ENCODE results near the gene UNC5C. TPM values are rescaled to one million over a fixed set of nuclear protein-coding genes. Genes with fewer than 3 reads are reported as not detected.

UNC5C gene
- 10 to 100 TPM in 1 of 5 donors, 1 to 10 TPM in 3, under 1 TPM in 1; 0.58 to 14.3 (median 5.4) TPM for total RNA-seq
- polyA plus RNA-seq = under 1 TPM; 0.13 to 0.76 (median 0.62) TPM
- long read RNA-seq, donor 1 = 0 reads
- long read RNA-seq, donor 2, full-length matches to known transcripts = 1 of 1 reads
- long read RNA-seq, donor 2, partial matches to known transcripts = 0 of 1 reads
- long read RNA-seq, donor 2, other reads (novel, unspliced or antisense) = 0 of 1 reads
- long read RNA-seq, donor 3 = 0 reads
- long read RNA-seq, donor 4 = 0 reads
- long read RNA-seq, donor 5, full-length matches to known transcripts = 1 of 1 reads
- long read RNA-seq, donor 5, partial matches to known transcripts = 0 of 1 reads
- long read RNA-seq, donor 5, other reads (novel, unspliced or antisense) = 0 of 1 reads
- long read RNA-seq, donor 6 = 0 reads
- long read RNA-seq, donor 7 = 0 reads
- long read RNA-seq, donor 8 = 0 reads
- long read RNA-seq, donor 9 = 0 reads
- long read RNA-seq, donor 10 = 0 reads

GRCh38 chr4:95548738-95549245, at the start of gene UNC5C:
UNC5C (minus strand) TSS chr4:95548973.
- H3K27ac ChIP-seq = peak within 1 kb of the TSS; percentile 71 to 87 (median 83)
- H3K36me3 ChIP-seq = no peaks in the 10 kb centered on the region
- H3K9me3 ChIP-seq = no peaks in the 10 kb centered on the region
- peaks cover 0 to 55% (median 33%) of the 10 kb centered on the region in 3 donors for H3K27me3 ChIP-seq
- H3K4me1 ChIP-seq = peaks cover 10 to 41% (median 28%) of the 10 kb centered on the region in 4 donors
- 0 to 3% (median 0%) methylated on average over 26 to 37 of the region's 37 CpGs for WGBS, 5 donors
- DNase-seq = peak; percentile 36 to 90
- intact Hi-C loops (cut with DNase I; ENCODE audit: low total_unique reads) = no loop called here
- TF ChIP-seq POLR2AphosphoS5 (IDR thresholded peaks at IDR 0.05) (peak in 2 of 3 donors; percentile 33 to 53), POLR2A (IDR thresholded peaks at IDR 0.05) (no peak)
- peak within 1 kb of the TSS; percentile 51 to 78 (median 66) for H3K4me3 ChIP-seq

- H3K27me3 ChIP-seq = no peaks in the 10 kb centered on the region
- no peaks in the 10 kb centered on the region for H3K4me1 ChIP-seq
- no peaks in the 10 kb centered on the region for H3K9me3 ChIP-seq
- no peak overlapping the region for H3K4me3 ChIP-seq
- no peak for DNase-seq
- TF ChIP-seq EP300 (IDR thresholded peaks at IDR 0.05) = no peak
- TF ChIP-seq POLR2A (IDR thresholded peaks at IDR 0.05) = no peak
- no peak for TF ChIP-seq CTCF (IDR thresholded peaks at IDR 0.05)
- no peak for TF ChIP-seq POLR2AphosphoS5 (IDR thresholded peaks at IDR 0.05)
- WGBS, 5 donors = 81 to 92% (median 89%) methylated on average over 7 of the region's 7 CpGs
- intact Hi-C loops (cut with DNase I; ENCODE audit: low total_unique reads) = no loop called here
- H3K36me3 ChIP-seq = no peaks in the 10 kb centered on the region
- no peak overlapping the region for H3K27ac ChIP-seq
Observed at GRCh38 chr4:95596676-95597075, 47.9 kb upstream of the UNC5C start.

GRCh38 chr4:95594629-95595028, 45.9 kb upstream of the UNC5C start:
- Histone ChIP-seq H3K9me3 (no peaks in the 10 kb centered on the region), H3K4me1 (no peaks in the 10 kb centered on the region), H3K36me3 (no peaks in the 10 kb centered on the region), H3K27me3 (no peaks in the 10 kb centered on the region), H3K27ac (no peak overlapping the region), H3K4me3 (no peak overlapping the region)
- intact Hi-C loops (cut with DNase I; ENCODE audit: low total_unique reads) = no loop called here
- DNase-seq = no peak
- WGBS, 5 donors = 74 to 82% (median 77%) methylated on average over 1 of the region's 1 CpG
- TF ChIP-seq POLR2A (IDR thresholded peaks at IDR 0.05) = no peak
- TF ChIP-seq EP300 (IDR thresholded peaks at IDR 0.05) = no peak
- TF ChIP-seq CTCF (IDR thresholded peaks at IDR 0.05) = no peak
- TF ChIP-seq POLR2AphosphoS5 (IDR thresholded peaks at IDR 0.05) = no peak

- no peaks in the 10 kb centered on the region for H3K27me3 ChIP-seq
- no peak overlapping the region for H3K27ac ChIP-seq
- no peak for TF ChIP-seq CTCF (IDR thresholded peaks at IDR 0.05)
- no peak for TF ChIP-seq EP300 (IDR thresholded peaks at IDR 0.05)
- TF ChIP-seq POLR2AphosphoS5 (IDR thresholded peaks at IDR 0.05) = no peak
- no peak for TF ChIP-seq POLR2A (IDR thresholded peaks at IDR 0.05)
- H3K4me1 ChIP-seq = no peaks in the 10 kb centered on the region
- H3K9me3 ChIP-seq = no peaks in the 10 kb centered on the region
- WGBS, 5 donors = 89 to 98% (median 96%) methylated on average over 1 of the region's 1 CpG
- no peak for DNase-seq
- H3K36me3 ChIP-seq = no peaks in the 10 kb centered on the region
- H3K4me3 ChIP-seq = no peak overlapping the region
- intact Hi-C loops (cut with DNase I; ENCODE audit: low total_unique reads) = no loop called here
Observed at GRCh38 chr4:95594013-95594412, 45.2 kb upstream of the UNC5C start.
